Measurements from ENCODE around the gene SCP2D1. TPM values are rescaled to one million over a fixed set of nuclear protein-coding genes. Genes with fewer than 3 reads are reported as not detected.

SCP2D1 gene
- not detected for total RNA-seq

DNA sequence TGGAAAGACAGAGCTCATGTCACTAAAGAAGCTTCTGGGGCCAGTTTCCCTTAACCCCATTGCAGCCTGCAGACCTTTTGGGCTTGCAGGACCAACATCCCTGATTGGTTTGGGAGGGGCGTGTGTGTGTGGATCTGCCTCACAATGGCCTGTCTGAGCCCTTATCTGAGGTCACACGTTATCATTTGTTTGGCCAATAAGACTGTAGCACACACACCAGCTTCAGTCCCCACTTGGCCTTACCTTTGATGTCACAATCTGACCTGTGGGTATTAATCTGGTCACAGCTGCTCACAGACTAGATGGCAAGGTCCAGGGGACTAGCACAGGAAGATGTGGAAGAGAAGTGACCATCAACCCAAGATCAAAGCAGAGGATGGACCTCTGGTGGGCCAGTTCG is at the start of gene SCP2D1:
TSS of gene SCP2D1 (plus strand) at position 301 of the 400 bp plus-strand sequence. CDS start at position 334, 33 bp downstream.
- intact Hi-C loops (cut with DNase I; ENCODE audit: low total_unique reads) (no loop called here), in situ Hi-C loops (cut with MboI; ENCODE audit: low pct_ligation_motif_present in 1 of 4, low pct_unique_long_range_greater_than_20kb in 1 of 4, low sequenced_read_pairs in 3 of 4) (no loop called here)
- H3K9me3 ChIP-seq: no peaks in the 10 kb centered on the region
- H3K4me1 ChIP-seq: no peaks in the 10 kb centered on the region
- no peak for TF ChIP-seq POLR2AphosphoS5 (IDR thresholded peaks at IDR 0.05)
- TF ChIP-seq, protein P1, sequence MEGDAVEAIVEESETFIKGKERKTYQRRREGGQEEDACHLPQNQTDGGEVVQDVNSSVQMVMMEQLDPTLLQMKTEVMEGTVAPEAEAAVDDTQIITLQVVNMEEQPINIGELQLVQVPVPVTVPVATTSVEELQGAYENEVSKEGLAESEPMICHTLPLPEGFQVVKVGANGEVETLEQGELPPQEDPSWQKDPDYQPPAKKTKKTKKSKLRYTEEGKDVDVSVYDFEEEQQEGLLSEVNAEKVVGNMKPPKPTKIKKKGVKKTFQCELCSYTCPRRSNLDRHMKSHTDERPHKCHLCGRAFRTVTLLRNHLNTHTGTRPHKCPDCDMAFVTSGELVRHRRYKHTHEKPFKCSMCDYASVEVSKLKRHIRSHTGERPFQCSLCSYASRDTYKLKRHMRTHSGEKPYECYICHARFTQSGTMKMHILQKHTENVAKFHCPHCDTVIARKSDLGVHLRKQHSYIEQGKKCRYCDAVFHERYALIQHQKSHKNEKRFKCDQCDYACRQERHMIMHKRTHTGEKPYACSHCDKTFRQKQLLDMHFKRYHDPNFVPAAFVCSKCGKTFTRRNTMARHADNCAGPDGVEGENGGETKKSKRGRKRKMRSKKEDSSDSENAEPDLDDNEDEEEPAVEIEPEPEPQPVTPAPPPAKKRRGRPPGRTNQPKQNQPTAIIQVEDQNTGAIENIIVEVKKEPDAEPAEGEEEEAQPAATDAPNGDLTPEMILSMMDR (IDR thresholded peaks at IDR 0.05): no peak
- TF ChIP-seq EP300 (IDR thresholded peaks at IDR 0.05; ENCODE audit: low read depth): no peak
- no peak for TF ChIP-seq POLR2A (IDR thresholded peaks at IDR 0.05)
- no peak within 1 kb of the TSS for H3K27ac ChIP-seq
- H3K27me3 ChIP-seq: no peaks in the 10 kb centered on the region
- WGBS, 2 donors (ENCODE audit: low coverage in 1 of 2): 51% methylated on average over 3 of the region's 3 CpGs; no CpG with 5 or more reads in 1 of the 2 donors
- no peak within 1 kb of the TSS for H3K4me3 ChIP-seq
- H3K36me3 ChIP-seq: no peaks in the 10 kb centered on the region
- no peak for DNase-seq

DNA sequence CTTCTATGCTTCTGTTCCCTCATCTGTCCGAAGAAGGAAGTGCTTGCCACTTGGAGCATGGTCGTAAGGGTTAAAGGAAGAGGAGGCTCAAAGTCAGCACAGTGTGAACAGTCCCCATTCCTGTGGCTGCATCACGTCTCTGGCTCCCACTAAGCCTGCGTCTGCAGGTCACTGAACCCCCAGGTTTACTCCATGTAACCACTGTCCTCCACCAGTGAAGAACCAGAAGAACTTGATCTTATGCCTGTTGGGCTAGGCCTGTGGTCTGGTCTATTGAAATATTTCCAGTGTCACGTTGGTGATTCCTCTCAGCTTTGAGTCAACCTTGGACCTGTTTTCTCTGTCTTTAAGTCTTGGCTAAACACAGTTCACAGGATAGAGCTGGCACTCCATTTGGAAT is 45.9 kb upstream of the SCP2D1 start:
- TF ChIP-seq, protein P1 (IDR thresholded peaks at IDR 0.05): no peak
- TF ChIP-seq EP300 (IDR thresholded peaks at IDR 0.05; ENCODE audit: low read depth) (no peak), POLR2AphosphoS5 (IDR thresholded peaks at IDR 0.05) (no peak), POLR2A (IDR thresholded peaks at IDR 0.05) (no peak)
- in situ Hi-C loops (cut with MboI; ENCODE audit: low pct_ligation_motif_present in 1 of 4, low pct_unique_long_range_greater_than_20kb in 1 of 4, low sequenced_read_pairs in 3 of 4): no loop called here
- intact Hi-C loops (cut with DNase I; ENCODE audit: low total_unique reads): no loop called here
- H3K27me3 ChIP-seq: no peaks in the 10 kb centered on the region
- H3K36me3 ChIP-seq: no peaks in the 10 kb centered on the region
- no peak overlapping the region for H3K27ac ChIP-seq
- H3K9me3 ChIP-seq: no peaks in the 10 kb centered on the region
- no peak overlapping the region for H3K4me3 ChIP-seq
- no peak for DNase-seq
- no peaks in the 10 kb centered on the region for H3K4me1 ChIP-seq
- WGBS, 2 donors (ENCODE audit: low coverage in 1 of 2): 78 to 84% methylated on average over 4 of the region's 5 CpGs

DNA sequence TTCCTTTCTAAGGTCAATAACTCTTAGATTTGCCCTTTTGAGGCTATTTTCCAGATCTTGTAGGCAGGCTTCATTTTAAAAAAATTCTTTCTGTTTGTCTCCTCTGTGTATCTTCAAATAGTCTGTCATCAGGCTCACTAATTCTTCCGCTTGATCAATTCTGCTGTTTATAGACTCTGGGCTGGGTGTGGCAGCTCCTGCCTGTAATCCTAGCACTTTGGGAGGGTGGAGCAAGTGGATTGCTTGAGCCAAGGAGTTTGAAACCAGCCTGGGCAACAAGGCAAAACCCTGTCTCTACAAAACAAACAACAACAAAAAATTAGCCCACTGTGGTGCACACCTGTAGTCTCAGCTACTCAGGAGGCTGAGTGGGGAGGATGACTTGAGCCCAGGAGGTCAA is 40.0 kb upstream of the SCP2D1 start:
- intact Hi-C loops (cut with DNase I; ENCODE audit: low total_unique reads): no loop called here
- in situ Hi-C loops (cut with MboI; ENCODE audit: low pct_ligation_motif_present in 1 of 4, low pct_unique_long_range_greater_than_20kb in 1 of 4, low sequenced_read_pairs in 3 of 4): no loop called here
- no peaks in the 10 kb centered on the region for H3K9me3 ChIP-seq
- H3K4me3 ChIP-seq: no peak overlapping the region
- DNase-seq: no peak
- WGBS, 2 donors (ENCODE audit: low coverage in 1 of 2): 56% methylated on average over 1 of the region's 1 CpG; no CpG with 5 or more reads in 1 of the 2 donors
- no peaks in the 10 kb centered on the region for H3K4me1 ChIP-seq
- H3K27ac ChIP-seq: no peak overlapping the region
- peaks cover 9% of the 10 kb centered on the region for H3K27me3 ChIP-seq
- TF ChIP-seq POLR2A (IDR thresholded peaks at IDR 0.05): no peak
- TF ChIP-seq, protein P1 (IDR thresholded peaks at IDR 0.05): no peak
- no peak for TF ChIP-seq POLR2AphosphoS5 (IDR thresholded peaks at IDR 0.05)
- TF ChIP-seq EP300 (IDR thresholded peaks at IDR 0.05; ENCODE audit: low read depth): no peak
- H3K36me3 ChIP-seq: no peaks in the 10 kb centered on the region

DNA sequence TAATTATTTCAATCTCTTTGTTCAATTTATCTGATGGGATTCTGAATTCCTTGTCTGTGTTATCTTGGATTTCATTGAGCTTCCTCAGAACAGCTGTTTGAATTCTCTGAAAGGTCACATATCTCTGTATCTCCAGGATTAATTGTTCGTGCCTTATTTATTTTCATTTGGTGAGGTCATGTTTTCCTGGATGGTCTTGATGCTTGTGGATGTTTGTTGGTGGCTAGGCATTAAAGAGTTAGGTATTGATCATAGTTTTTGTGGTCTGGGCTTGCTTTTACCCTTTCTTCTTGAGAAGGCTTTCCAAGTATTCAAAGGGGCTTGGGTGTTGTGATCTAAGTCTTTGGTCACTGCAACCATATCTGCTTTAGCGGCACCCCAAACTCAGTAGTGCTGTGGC is 39.4 kb upstream of the SCP2D1 start:
- TF ChIP-seq EP300 (IDR thresholded peaks at IDR 0.05; ENCODE audit: low read depth) (no peak), POLR2AphosphoS5 (IDR thresholded peaks at IDR 0.05) (no peak), POLR2A (IDR thresholded peaks at IDR 0.05) (no peak)
- TF ChIP-seq, protein P1 (IDR thresholded peaks at IDR 0.05): no peak
- DNase-seq: no peak
- no peaks in the 10 kb centered on the region for H3K36me3 ChIP-seq
- H3K27me3 ChIP-seq: peaks cover 9% of the 10 kb centered on the region
- in situ Hi-C loops (cut with MboI; ENCODE audit: low pct_ligation_motif_present in 1 of 4, low pct_unique_long_range_greater_than_20kb in 1 of 4, low sequenced_read_pairs in 3 of 4): no loop called here
- no peak overlapping the region for H3K27ac ChIP-seq
- no peak overlapping the region for H3K4me3 ChIP-seq
- H3K9me3 ChIP-seq: no peaks in the 10 kb centered on the region
- WGBS, 2 donors (ENCODE audit: low coverage in 1 of 2): 65 to 69% methylated on average over 2 of the region's 2 CpGs
- intact Hi-C loops (cut with DNase I; ENCODE audit: low total_unique reads): no loop called here
- no peaks in the 10 kb centered on the region for H3K4me1 ChIP-seq
